GM23338 (cell line): ENCODE data around the gene PRPH.

Experiments
- CREB1 ChIP-seq: fragments of 250-450 bp; sonication (Bioruptor Pico); IDR thresholded peaks from 2 replicates; pipeline ENCODE4 v1.5.0; 2020; ENCODE audit warnings: low read depth, mild to moderate bottlenecking, moderate library complexity
- ETS1 ChIP-seq: IDR thresholded peaks from 2 replicates; pipeline ENCODE4 v1.6.1; 2016; ENCODE audit warnings: antibody characterized with exemption
- EZH2 ChIP-seq: fragments of 200-600 bp; sonication (generic); IDR thresholded peaks from one replicate; pipeline ENCODE4 v1.8.0; 2017; ENCODE audit warnings: antibody characterized with exemption, mild to moderate bottlenecking, low read depth; ENCODE audit not compliant: unreplicated experiment
- EZH2phosphoT487 ChIP-seq: fragments of 200-600 bp; sonication (generic); IDR thresholded peaks from one replicate; pipeline ENCODE4 v1.8.1; 2018; ENCODE audit warnings: antibody characterized with exemption; ENCODE audit not compliant: unreplicated experiment
- JUNB ChIP-seq: IDR thresholded peaks from one replicate; pipeline ENCODE4 v1.6.1; 2016; ENCODE audit warnings: antibody characterized with exemption; ENCODE audit not compliant: unreplicated experiment
- NANOG ChIP-seq: IDR thresholded peaks from 2 replicates; pipeline ENCODE4 v1.6.1; 2016; ENCODE audit warnings: antibody characterized with exemption, borderline replicate concordance
- POLR2AphosphoS5 ChIP-seq: IDR thresholded peaks from 2 replicates; pipeline ENCODE4 v1.6.1; 2016; ENCODE audit warnings: antibody characterized with exemption, low read depth
- STAT1 ChIP-seq: IDR thresholded peaks from one replicate; pipeline ENCODE4 v1.6.1; 2016; ENCODE audit warnings: antibody characterized with exemption; ENCODE audit not compliant: unreplicated experiment
- ZNF114 ChIP-seq: fragments of 250-450 bp; sonication (Bioruptor Pico); IDR thresholded peaks from 2 replicates; pipeline ENCODE4 v1.5.0; 2020; ENCODE audit warnings: mild to moderate bottlenecking, moderate library complexity
- ZNF331 ChIP-seq: fragments of 250-450 bp; sonication (Bioruptor Pico); IDR thresholded peaks from 2 replicates; pipeline ENCODE4 v1.5.0; 2020; ENCODE audit warnings: low read depth, mild to moderate bottlenecking, moderate library complexity
- ZNF462 ChIP-seq: fragments of 250-450 bp; sonication (Bioruptor Pico); IDR thresholded peaks from 2 replicates; pipeline ENCODE4 v1.5.0; 2020; ENCODE audit warnings: mild to moderate bottlenecking, moderate library complexity
- TF ChIP-seq, protein P1 (sequence below), 2 experiments: fragments of 200-600 bp in 1 of 2; sonication (generic) in 1 of 2; conservative IDR thresholded peaks; 2 replicates each; pipeline versions ENCODE4 v1.5.1 to v1.6.1; 2016 to 2017; ENCODE audit warnings: antibody characterized with exemption in 2 of 2, low read depth in 2 of 2, mild to moderate bottlenecking in 2 of 2, moderate library complexity in 1 of 2
- TF ChIP-seq, protein P2 (sequence below): IDR thresholded peaks from one replicate; pipeline ENCODE4 v1.6.1; 2018; ENCODE audit warnings: antibody characterized with exemption; ENCODE audit not compliant: unreplicated experiment

DNA sequence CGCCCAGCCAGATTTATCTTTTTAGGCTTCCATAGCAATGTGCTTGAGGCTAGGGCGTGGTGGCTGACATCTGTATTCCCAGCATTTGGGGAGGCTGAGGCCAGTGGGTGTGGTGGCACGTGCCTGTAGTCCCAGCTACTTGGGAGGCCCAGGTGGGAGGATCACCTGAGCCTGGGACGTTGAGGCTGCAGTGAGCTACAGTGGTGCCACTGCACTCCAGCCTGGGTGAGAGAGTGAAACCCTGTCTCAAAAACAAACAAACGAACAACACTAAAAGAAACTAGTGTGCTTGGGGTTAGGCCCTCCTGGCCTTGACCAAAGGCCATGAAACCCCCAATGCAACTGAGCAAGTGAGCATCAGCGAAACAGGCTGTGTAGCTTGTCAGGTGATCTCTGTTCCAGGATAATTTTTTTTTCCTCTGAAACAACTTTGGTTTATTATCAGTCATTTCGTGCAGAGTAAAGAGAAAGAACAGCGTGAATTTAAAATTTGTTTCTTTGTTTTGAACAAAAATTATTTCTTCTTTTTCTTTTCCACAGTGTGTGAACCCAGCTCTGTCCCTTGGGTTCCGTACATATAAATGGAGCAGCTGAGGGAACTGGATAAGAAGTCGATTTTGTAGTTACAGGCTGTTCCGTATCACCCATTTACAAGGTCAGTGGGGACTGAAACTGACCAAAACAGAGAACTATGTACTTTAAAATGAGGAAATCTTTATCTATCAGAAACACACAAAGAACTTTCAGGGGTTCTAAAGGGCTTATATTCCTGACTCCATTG is 38.9 kb upstream of the PRPH start:
- TF ChIP-seq POLR2AphosphoS5: no peak
- TF ChIP-seq NANOG: no peak
- TF ChIP-seq, protein P1, sequence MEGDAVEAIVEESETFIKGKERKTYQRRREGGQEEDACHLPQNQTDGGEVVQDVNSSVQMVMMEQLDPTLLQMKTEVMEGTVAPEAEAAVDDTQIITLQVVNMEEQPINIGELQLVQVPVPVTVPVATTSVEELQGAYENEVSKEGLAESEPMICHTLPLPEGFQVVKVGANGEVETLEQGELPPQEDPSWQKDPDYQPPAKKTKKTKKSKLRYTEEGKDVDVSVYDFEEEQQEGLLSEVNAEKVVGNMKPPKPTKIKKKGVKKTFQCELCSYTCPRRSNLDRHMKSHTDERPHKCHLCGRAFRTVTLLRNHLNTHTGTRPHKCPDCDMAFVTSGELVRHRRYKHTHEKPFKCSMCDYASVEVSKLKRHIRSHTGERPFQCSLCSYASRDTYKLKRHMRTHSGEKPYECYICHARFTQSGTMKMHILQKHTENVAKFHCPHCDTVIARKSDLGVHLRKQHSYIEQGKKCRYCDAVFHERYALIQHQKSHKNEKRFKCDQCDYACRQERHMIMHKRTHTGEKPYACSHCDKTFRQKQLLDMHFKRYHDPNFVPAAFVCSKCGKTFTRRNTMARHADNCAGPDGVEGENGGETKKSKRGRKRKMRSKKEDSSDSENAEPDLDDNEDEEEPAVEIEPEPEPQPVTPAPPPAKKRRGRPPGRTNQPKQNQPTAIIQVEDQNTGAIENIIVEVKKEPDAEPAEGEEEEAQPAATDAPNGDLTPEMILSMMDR (conservative IDR thresholded peaks at IDR 0.05; ENCODE audit: low read depth in 2 of 2): no peak
- no peak for TF ChIP-seq EZH2
- TF ChIP-seq STAT1: no peak
- TF ChIP-seq ETS1: no peak
- no peak for TF ChIP-seq CREB1 (CRISPR knock-in tag)
- no peak for TF ChIP-seq JUNB
- TF ChIP-seq, protein P2, sequence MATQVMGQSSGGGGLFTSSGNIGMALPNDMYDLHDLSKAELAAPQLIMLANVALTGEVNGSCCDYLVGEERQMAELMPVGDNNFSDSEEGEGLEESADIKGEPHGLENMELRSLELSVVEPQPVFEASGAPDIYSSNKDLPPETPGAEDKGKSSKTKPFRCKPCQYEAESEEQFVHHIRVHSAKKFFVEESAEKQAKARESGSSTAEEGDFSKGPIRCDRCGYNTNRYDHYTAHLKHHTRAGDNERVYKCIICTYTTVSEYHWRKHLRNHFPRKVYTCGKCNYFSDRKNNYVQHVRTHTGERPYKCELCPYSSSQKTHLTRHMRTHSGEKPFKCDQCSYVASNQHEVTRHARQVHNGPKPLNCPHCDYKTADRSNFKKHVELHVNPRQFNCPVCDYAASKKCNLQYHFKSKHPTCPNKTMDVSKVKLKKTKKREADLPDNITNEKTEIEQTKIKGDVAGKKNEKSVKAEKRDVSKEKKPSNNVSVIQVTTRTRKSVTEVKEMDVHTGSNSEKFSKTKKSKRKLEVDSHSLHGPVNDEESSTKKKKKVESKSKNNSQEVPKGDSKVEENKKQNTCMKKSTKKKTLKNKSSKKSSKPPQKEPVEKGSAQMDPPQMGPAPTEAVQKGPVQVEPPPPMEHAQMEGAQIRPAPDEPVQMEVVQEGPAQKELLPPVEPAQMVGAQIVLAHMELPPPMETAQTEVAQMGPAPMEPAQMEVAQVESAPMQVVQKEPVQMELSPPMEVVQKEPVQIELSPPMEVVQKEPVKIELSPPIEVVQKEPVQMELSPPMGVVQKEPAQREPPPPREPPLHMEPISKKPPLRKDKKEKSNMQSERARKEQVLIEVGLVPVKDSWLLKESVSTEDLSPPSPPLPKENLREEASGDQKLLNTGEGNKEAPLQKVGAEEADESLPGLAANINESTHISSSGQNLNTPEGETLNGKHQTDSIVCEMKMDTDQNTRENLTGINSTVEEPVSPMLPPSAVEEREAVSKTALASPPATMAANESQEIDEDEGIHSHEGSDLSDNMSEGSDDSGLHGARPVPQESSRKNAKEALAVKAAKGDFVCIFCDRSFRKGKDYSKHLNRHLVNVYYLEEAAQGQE: no peak
- no peak for TF ChIP-seq EZH2phosphoT487
- TF ChIP-seq ZNF114: no peak
- no peak for TF ChIP-seq ZNF331 (CRISPR knock-in tag)
- no peak for TF ChIP-seq ZNF462 (CRISPR knock-in tag)
